Esophagus muscularis mucosa (tissue), 3 donors: Measurements from ENCODE around the gene CCDC182.

ENCODE experiments used
- CTCF ChIP-seq, 3 experiments: fragments of 200-600 bp in 2 of 3; fragments of 450-650 bp in 1 of 3; sonication (generic) in 2 of 3; IDR thresholded peaks; one replicate each; pipeline ENCODE4 v1.5.1; 2017 to 2019; ENCODE audit warnings: antibody characterized with exemption in 3 of 3, mild to moderate bottlenecking in 2 of 3, moderate library complexity in 1 of 3
- EP300 ChIP-seq: sonication (generic); formaldehyde crosslinking; IDR thresholded peaks from one replicate; pipeline ENCODE4 v1.6.1; 2017; ENCODE audit warnings: antibody characterized with exemption

- no peak for TF ChIP-seq CTCF (IDR thresholded peaks at IDR 0.05)
- TF ChIP-seq EP300: no peak
These were observed 13.6 kb upstream of the CCDC182 start for GRCh38 chr17:57758654-57759053.
